ENCODE measurements around the gene ADAMTS2.

- TF ChIP-seq POLR2AphosphoS5 (IDR thresholded peaks at IDR 0.05; ENCODE audit: borderline replicate concordance, low read depth, low read length), result no peak
- no peak for TF ChIP-seq EZH2 (IDR thresholded peaks at IDR 0.05)
These were observed 156.6 kb downstream of the ADAMTS2 start for GRCh38 chr5:179188636-179189035.
